PFSK-1 (cell line): ENCODE results near the gene SRPK2.

Source experiments
- FOXP2 ChIP-seq: optimal IDR thresholded peaks from 2 replicates; pipeline ENCODE3; 2011; ENCODE audit warnings: borderline replicate concordance, control low read depth, inconsistent platforms; ENCODE audit not compliant: insufficient read depth; ENCODE audit errors: extremely low read length, extremely low read depth
- POLR2AphosphoS5 ChIP-seq: IDR thresholded peaks from 2 replicates; pipeline ENCODE4 v1.6.1; 2012; ENCODE audit warnings: low read depth, mild to moderate bottlenecking, control low read depth, low read length, moderate library complexity
- REST ChIP-seq, 2 experiments: IDR thresholded peaks; 2 replicates each; pipeline versions ENCODE4 v1.6.1 to v1.8.0; 2011 to 2012; ENCODE audit warnings: low read depth in 2 of 2, low read length in 2 of 2, control low read depth in 1 of 2, inconsistent platforms in 1 of 2, mild to moderate bottlenecking in 1 of 2, moderate library complexity in 1 of 2; ENCODE audit not compliant: insufficient read depth in 1 of 2
- SIN3A ChIP-seq: IDR thresholded peaks from 2 replicates; pipeline ENCODE4 v1.6.1; 2012; ENCODE audit warnings: mild to moderate bottlenecking, low read length, moderate library complexity, borderline replicate concordance; ENCODE audit not compliant: insufficient read depth
- TAF1 ChIP-seq: IDR thresholded peaks from 2 replicates; pipeline ENCODE4 v1.6.1; 2012; ENCODE audit warnings: low read length, control low read depth, borderline replicate concordance; ENCODE audit not compliant: insufficient read depth

The SRPK2 gene

GRCh38 chr7:105322655-105323277, 66.0 kb downstream of the SRPK2 start:
- TF ChIP-seq POLR2AphosphoS5 = no peak
- no peak for TF ChIP-seq FOXP2
- TF ChIP-seq SIN3A = no peak
- TF ChIP-seq REST (IDR thresholded peaks at IDR 0.05; ENCODE audit: insufficient read depth in 1 of 2, low read depth in 2 of 2, low read length in 2 of 2) = no peak
- no peak for TF ChIP-seq TAF1

- no peak for TF ChIP-seq REST (IDR thresholded peaks at IDR 0.05; ENCODE audit: insufficient read depth in 1 of 2, low read depth in 2 of 2, low read length in 2 of 2)
Measured at GRCh38 chr7:105321754-105322455, 66.8 kb downstream of the SRPK2 start.

- TF ChIP-seq SIN3A (no peak), REST (IDR thresholded peaks at IDR 0.05; ENCODE audit: insufficient read depth in 1 of 2, low read depth in 2 of 2, low read length in 2 of 2) (no peak), TAF1 (no peak), FOXP2 (no peak), POLR2AphosphoS5 (no peak)
Measured at GRCh38 chr7:105320896-105321295, 67.8 kb downstream of the SRPK2 start.

GRCh38 chr7:105319578-105319977, 69.1 kb downstream of the SRPK2 start:
- TF ChIP-seq REST (IDR thresholded peaks at IDR 0.05; ENCODE audit: insufficient read depth in 1 of 2, low read depth in 2 of 2, low read length in 2 of 2) = no peak
